MM.1S (cell line): ENCODE measurements around the gene CPLX4.

ENCODE experiments used
- EZH2 ChIP-seq: fragments of 300-600 bp; sonication (generic); optimal IDR thresholded peaks from 2 replicates; pipeline ENCODE3; 2017; ENCODE audit warnings: low read depth, mild to moderate bottlenecking, antibody characterized with exemption, low read length, mixed read lengths
- EZH2phosphoT487 ChIP-seq: fragments of 300-600 bp; sonication (generic); IDR thresholded peaks from 2 replicates; pipeline ENCODE4 v1.6.1; 2018; ENCODE audit warnings: antibody characterized with exemption, low read length
- TF ChIP-seq, protein P1 (sequence below): fragments of 300-600 bp; sonication (generic); IDR thresholded peaks from 2 replicates; pipeline ENCODE4 v1.5.1; 2016; ENCODE audit warnings: antibody characterized with exemption, low read length, mixed read lengths

DNA sequence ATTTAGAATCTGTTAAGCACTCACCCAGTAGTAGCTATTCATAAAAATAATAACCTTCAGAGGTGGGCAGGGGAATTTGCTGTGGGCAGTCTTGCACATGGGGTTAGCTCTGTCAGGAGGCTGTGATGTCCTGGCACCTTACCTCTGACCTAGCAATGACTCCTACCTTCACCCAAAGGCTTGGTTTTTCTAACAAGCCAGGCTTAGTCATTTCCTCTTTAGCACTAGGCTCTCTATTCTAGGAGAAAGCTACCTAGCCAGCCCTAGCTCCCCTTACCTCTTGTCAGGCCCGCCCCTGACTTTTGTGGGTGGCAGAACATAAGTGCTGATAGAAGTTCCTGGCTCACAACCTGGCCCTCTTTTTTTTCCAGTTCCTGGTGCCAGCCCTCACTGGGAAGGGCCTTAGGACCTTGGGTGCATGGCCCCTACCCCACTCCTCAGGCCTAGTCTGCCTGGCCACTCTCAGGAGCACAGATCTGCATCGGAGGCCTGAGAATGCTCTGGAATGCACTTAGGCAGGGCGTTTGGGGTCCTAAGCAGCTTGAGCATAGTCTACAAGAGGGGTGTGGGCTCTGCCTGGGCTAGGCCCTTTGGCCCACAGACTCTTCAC is 17.7 kb downstream of the CPLX4 start:
- no peak for TF ChIP-seq EZH2
- TF ChIP-seq, protein P1, sequence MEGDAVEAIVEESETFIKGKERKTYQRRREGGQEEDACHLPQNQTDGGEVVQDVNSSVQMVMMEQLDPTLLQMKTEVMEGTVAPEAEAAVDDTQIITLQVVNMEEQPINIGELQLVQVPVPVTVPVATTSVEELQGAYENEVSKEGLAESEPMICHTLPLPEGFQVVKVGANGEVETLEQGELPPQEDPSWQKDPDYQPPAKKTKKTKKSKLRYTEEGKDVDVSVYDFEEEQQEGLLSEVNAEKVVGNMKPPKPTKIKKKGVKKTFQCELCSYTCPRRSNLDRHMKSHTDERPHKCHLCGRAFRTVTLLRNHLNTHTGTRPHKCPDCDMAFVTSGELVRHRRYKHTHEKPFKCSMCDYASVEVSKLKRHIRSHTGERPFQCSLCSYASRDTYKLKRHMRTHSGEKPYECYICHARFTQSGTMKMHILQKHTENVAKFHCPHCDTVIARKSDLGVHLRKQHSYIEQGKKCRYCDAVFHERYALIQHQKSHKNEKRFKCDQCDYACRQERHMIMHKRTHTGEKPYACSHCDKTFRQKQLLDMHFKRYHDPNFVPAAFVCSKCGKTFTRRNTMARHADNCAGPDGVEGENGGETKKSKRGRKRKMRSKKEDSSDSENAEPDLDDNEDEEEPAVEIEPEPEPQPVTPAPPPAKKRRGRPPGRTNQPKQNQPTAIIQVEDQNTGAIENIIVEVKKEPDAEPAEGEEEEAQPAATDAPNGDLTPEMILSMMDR, result no peak
- TF ChIP-seq EZH2phosphoT487, result no peak
